Measurements from ENCODE around the gene IL1R1.
"Not testable (repeated sequence)": the region's sequence is repeated elsewhere in the genome, so short reads cannot be mapped to it uniquely, and the experiment has no call there.

The IL1R1 gene

GRCh38 chr2:102111823-102112222 is 30.7 kb upstream of the IL1R1 start:
- DNase-seq, result peak; percentile 60

GRCh38 chr2:102112271-102112670 is 30.3 kb upstream of the IL1R1 start:
- no peak for DNase-seq

GRCh38 chr2:102112692-102113665 is 29.6 kb upstream of the IL1R1 start:
- DNase-seq, result peak; percentile 91

- peak; percentile 96 for DNase-seq
These were observed 28.2 kb upstream of the IL1R1 start for GRCh38 chr2:102114290-102114721.

- DNase-seq, result no peak
These were observed 27.6 kb upstream of the IL1R1 start for GRCh38 chr2:102114851-102115497.

- no peak for DNase-seq
These were observed 25.7 kb upstream of the IL1R1 start for GRCh38 chr2:102116630-102117471.

- no peak for DNase-seq
These were observed 25.1 kb upstream of the IL1R1 start for GRCh38 chr2:102117472-102117858.

- DNase-seq, result no peak
These were observed 23.3 kb upstream of the IL1R1 start for GRCh38 chr2:102119255-102119654.

- no peak for DNase-seq
These were observed 22.3 kb upstream of the IL1R1 start for GRCh38 chr2:102120261-102120660.

GRCh38 chr2:102120701-102121159 is 21.8 kb upstream of the IL1R1 start:
- DNase-seq, result no peak

- DNase-seq, result peak; percentile 93
These were observed 20.4 kb upstream of the IL1R1 start for GRCh38 chr2:102122115-102122514.

- no peak for DNase-seq
These were observed 19.6 kb upstream of the IL1R1 start for GRCh38 chr2:102122909-102123308.

GRCh38 chr2:102124421-102124820 is 18.1 kb upstream of the IL1R1 start:
- not testable (repeated sequence) for DNase-seq

- DNase-seq, result no peak
These were observed 16.4 kb upstream of the IL1R1 start for GRCh38 chr2:102126169-102126568.

- DNase-seq, result no peak
These were observed 15.9 kb upstream of the IL1R1 start for GRCh38 chr2:102126660-102127059.

- DNase-seq, result no peak
These were observed 13.5 kb upstream of the IL1R1 start for GRCh38 chr2:102129082-102129481.

- no peak for DNase-seq
These were observed 12.4 kb upstream of the IL1R1 start for GRCh38 chr2:102129951-102130646.

- DNase-seq, result peak; percentile 51
These were observed 11.9 kb upstream of the IL1R1 start for GRCh38 chr2:102130647-102130991.

- no peak for DNase-seq
These were observed 11.0 kb upstream of the IL1R1 start for GRCh38 chr2:102131564-102131963.

GRCh38 chr2:102137138-102137537 is 5.4 kb upstream of the IL1R1 start:
- no peak for DNase-seq

- peak; percentile 66 for DNase-seq
These were observed 4.2 kb upstream of the IL1R1 start for GRCh38 chr2:102138331-102138730.

GRCh38 chr2:102139851-102140250 is 2.7 kb upstream of the IL1R1 start:
- DNase-seq, result peak; percentile 75
